ENCODE data around the gene ABCG2. TPM values are rescaled to one million over a fixed set of nuclear protein-coding genes. Genes with fewer than 3 reads are reported as not detected.

ABCG2 gene
- total and polyA plus RNA-seq, 12 donors, result 0.22 to 10.5 (median 3.6) TPM

DNA sequence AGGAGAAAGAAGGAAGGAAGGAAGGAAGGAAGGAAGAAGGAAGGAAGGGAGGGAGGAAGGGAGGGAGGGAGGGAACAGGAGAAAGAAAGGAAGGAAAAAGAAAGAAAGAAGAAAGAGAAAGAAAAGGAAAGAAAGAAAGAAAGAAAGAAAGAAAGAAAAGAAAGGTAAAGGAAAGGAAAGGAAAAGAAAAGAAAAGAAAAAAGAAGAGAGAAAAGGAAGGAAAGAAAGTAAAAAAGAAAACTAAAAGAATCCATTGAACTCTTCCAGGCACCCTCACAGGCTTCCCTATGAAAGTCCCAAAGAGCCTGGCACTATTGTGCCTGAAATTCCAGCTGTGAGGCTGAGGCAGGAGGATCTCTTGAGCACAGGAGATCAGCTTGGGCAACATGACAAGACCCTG is 11.5 kb downstream of the ABCG2 start:
- ATAC-seq (no peak), DNase-seq (no peak)
- intact Hi-C loops (cut with DNase I), result no loop called here
- Histone ChIP-seq H3K27ac (no peak overlapping the region), H3K36me3 (no peaks in the 10 kb centered on the region), H3K27me3 (no peaks in the 10 kb centered on the region), H3K9me3 (no peaks in the 10 kb centered on the region), H3K4me1 (no peaks in the 10 kb centered on the region), H3K4me3 (no peak overlapping the region)
- TF ChIP-seq, protein P1, sequence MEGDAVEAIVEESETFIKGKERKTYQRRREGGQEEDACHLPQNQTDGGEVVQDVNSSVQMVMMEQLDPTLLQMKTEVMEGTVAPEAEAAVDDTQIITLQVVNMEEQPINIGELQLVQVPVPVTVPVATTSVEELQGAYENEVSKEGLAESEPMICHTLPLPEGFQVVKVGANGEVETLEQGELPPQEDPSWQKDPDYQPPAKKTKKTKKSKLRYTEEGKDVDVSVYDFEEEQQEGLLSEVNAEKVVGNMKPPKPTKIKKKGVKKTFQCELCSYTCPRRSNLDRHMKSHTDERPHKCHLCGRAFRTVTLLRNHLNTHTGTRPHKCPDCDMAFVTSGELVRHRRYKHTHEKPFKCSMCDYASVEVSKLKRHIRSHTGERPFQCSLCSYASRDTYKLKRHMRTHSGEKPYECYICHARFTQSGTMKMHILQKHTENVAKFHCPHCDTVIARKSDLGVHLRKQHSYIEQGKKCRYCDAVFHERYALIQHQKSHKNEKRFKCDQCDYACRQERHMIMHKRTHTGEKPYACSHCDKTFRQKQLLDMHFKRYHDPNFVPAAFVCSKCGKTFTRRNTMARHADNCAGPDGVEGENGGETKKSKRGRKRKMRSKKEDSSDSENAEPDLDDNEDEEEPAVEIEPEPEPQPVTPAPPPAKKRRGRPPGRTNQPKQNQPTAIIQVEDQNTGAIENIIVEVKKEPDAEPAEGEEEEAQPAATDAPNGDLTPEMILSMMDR (IDR thresholded peaks at IDR 0.05), result no peak

DNA sequence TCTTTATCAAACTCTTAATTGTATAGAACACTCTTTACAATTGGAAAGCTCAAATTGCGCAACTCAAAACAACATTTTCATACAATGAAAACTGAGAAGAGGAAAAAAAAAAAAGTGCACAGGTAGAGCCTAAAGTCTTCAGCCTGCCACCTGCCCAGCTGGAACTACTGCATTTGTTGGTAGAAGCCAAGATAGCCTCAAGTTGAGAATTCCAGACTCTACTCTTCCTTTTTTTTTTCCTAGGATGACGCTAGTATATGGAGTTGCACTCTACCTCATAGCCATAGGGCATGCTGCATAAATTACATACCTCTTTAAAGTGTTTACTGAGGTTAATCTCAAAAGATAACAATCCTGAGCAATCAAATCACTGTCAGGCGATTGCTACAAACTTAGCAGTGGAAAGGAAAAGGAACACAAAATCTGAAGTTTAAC is 13.6 kb downstream of the ABCG2 start:
- no peaks in the 10 kb centered on the region for H3K27me3 ChIP-seq
- H3K4me1 ChIP-seq, result no peaks in the 10 kb centered on the region
- H3K36me3 ChIP-seq, result no peaks in the 10 kb centered on the region
- no peak for ATAC-seq
- 79 to 94% methylated on average over 3 of the region's 3 CpGs for WGBS, 2 donors
- H3K27ac ChIP-seq, result no peak overlapping the region
- intact Hi-C loops (cut with DNase I), result no loop called here
- TF ChIP-seq, protein P1 (IDR thresholded peaks at IDR 0.05), result no peak
- H3K4me3 ChIP-seq, result no peak overlapping the region
- DNase-seq, result no peak
- H3K9me3 ChIP-seq, result no peaks in the 10 kb centered on the region

DNA sequence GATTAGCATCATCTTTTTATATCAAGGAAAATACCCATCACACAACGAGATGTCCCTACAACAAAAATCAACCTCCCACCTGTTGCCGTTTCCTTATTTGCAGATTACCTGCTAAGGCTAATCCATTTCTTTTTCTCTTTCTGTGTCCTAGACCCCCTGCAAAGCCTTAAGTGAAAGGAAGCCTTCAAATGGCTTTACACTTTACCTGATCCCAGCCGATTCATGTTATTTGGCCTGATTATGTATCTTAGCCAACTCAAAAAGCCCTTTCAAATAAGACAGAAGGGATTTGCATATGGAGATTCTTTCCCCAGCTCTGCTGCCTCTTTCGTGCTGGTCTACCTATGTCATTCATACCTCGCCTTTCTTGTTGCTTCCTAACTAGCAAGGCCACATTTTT is 14.4 kb downstream of the ABCG2 start:
- 93% methylated on average over 5 of the region's 5 CpGs for WGBS, 2 donors
- intact Hi-C loops (cut with DNase I), result no loop called here
- no peaks in the 10 kb centered on the region for H3K4me1 ChIP-seq
- no peaks in the 10 kb centered on the region for H3K36me3 ChIP-seq
- DNase-seq (no peak), ATAC-seq (no peak)
- H3K27ac ChIP-seq, result no peak overlapping the region
- no peak overlapping the region for H3K4me3 ChIP-seq
- no peaks in the 10 kb centered on the region for H3K27me3 ChIP-seq
- TF ChIP-seq, protein P1 (IDR thresholded peaks at IDR 0.05), result no peak
- H3K9me3 ChIP-seq, result no peaks in the 10 kb centered on the region

DNA sequence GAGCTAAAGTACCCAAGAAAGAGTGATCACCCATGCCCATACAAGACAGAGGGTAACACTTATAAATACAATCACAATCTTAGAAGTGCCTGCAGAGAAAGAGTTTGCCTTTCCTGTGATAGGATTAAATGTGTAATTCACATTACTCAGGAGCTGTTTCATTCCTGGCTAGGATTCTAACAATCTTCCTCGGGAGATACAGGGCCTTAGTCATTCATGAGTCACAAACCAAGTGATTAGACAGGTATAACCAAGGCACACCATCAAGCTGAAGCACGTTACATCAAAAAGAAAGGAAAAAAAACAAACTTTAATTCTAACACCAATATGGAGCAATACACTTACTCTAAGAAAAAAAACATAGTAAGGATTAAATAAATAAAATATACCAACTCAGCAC is 14.9 kb downstream of the ABCG2 start:
- no peak overlapping the region for H3K4me3 ChIP-seq
- no peak overlapping the region for H3K27ac ChIP-seq
- TF ChIP-seq, protein P1 (IDR thresholded peaks at IDR 0.05), result no peak
- 65 to 78% methylated on average over 2 of the region's 2 CpGs for WGBS, 2 donors
- H3K9me3 ChIP-seq, result no peaks in the 10 kb centered on the region
- DNase-seq (no peak), ATAC-seq (no peak)
- H3K4me1 ChIP-seq, result no peaks in the 10 kb centered on the region
- intact Hi-C loops (cut with DNase I), result no loop called here
- no peaks in the 10 kb centered on the region for H3K27me3 ChIP-seq
- no peaks in the 10 kb centered on the region for H3K36me3 ChIP-seq

DNA sequence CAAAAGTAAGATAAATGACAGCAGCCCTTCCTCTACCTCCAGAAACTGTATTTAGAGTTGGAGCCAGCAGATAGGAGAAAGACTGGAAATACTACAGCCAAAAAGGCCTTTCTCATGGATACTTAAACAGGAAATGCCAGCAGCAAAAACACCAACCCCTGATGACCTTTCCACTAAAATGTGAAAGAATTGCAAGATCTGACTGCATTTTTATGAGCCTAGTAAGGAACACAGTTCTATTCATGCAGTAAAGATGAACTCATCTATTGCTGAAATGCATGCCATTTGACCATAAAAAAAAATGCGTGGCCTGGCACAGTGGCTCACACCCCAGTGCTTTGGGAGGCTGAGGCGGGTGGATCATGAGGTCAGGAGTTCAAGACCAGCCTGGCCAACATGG is 19.9 kb downstream of the ABCG2 start:
- TF ChIP-seq, protein P1 (IDR thresholded peaks at IDR 0.05), result no peak
- Histone ChIP-seq H3K27me3 (no peaks in the 10 kb centered on the region), H3K4me3 (no peak overlapping the region), H3K36me3 (no peaks in the 10 kb centered on the region), H3K4me1 (no peaks in the 10 kb centered on the region), H3K9me3 (no peaks in the 10 kb centered on the region), H3K27ac (no peak overlapping the region)
- DNase-seq (no peak), ATAC-seq (no peak)
- intact Hi-C loops (cut with DNase I), result no loop called here
- WGBS, 2 donors, result 90 to 93% methylated on average over 2 of the region's 2 CpGs
